Embryonic facial prominence (tissue), 1 donor: ENCODE data around the gene SPTAN1.

Experiments used
- DNase-seq: peaks from one replicate; pipeline ENCODE4 v3.0.0-alpha.2; 2016; ENCODE audit errors: extremely low spot score

The SPTAN1 gene

GRCh38 chr9:128600099-128600498, 47.7 kb downstream of the SPTAN1 start:
- DNase-seq: no peak

DNA sequence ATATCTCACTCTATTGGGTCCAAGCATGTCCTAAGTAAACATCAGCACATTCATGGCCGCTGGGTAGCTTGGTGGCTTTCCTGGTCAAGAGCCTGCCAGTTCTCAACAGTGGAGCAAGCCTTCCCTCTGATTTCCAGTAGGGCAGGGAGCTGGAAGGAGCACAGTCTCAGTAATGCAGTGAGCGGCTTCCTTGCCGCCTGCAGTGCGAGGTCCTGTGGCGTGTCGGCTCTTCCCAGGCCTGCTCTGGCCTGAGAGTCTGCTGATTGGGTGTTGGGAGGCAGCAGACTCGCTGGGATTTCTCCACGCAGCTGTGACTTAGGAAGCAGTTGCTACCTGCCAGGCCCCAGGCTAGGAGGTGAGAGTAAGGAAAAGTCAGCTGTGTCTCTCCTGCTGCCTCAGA, 51.3 kb downstream of the SPTAN1 start:
- no peak for DNase-seq

DNA sequence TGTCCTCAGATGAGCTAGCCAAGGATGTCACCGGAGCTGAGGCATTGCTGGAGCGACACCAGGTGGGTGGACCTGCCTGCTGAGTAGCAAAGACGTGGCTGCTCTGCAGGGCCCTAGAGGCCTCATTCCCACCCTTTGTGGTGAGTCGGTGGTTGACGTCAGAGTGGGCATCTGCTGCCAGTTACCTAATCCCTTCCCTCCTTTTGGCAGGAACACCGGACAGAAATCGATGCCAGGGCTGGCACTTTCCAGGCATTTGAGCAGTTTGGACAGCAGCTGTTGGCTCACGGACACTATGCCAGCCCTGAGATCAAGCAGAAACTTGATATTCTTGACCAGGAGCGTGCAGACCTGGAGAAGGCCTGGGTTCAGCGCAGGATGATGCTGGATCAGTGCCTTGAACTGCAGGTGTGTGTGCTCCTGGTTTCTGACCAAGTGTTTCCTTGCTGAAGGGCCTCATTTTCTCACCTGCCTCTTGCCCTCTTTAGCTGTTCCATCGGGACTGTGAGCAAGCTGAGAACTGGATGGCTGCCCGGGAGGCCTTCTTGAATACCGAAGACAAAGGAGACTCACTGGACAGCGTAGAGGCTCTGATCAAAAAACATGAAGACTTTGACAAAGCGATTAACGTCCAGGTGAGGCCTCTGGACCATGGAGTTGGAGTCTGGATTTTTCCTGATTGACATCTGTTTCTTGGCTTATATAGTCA, 55.4 kb downstream of the SPTAN1 start:
- no peak for DNase-seq

- DNase-seq: no peak
These were observed 58.5 kb downstream of the SPTAN1 start for GRCh38 chr9:128610897-128611296.

DNA sequence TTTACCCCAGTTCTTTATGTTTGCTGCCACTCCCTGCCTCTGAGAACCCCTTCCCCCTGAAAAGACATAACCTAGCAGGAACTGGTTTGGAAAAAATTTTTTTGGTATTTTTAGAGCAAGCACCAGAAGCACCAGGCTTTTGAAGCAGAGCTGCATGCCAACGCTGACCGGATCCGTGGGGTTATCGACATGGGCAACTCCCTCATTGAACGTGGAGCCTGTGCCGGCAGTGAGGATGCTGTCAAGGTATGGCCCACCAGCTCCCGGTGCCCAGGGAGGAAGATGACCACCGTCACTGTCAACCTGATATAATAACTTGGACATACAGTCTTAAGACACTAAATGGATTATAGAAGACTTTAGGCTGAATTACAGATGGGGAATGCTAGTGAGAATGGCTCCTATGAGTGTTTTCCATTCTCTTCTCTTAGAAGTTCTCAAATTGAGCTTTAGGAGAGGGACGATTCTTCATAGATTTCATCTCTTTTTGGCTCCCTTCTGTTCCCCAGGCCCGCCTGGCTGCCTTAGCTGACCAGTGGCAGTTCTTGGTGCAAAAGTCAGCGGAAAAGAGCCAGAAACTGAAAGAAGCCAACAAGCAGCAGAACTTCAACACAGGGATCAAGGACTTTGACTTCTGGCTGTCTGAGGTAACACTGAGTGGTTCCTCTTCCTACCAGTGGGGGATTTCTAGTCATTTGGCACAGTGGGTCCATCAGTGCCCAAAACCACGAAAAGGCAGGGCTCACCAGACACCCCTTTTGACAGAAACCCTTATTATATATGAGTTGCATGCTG, 59.4 kb downstream of the SPTAN1 start:
- no peak for DNase-seq

- DNase-seq: no peak
These were observed 62.3 kb downstream of the SPTAN1 start for GRCh38 chr9:128614728-128615127.

- DNase-seq: no peak
These were observed 63.2 kb downstream of the SPTAN1 start for GRCh38 chr9:128615571-128615970.

- no peak for DNase-seq
These were observed 65.6 kb downstream of the SPTAN1 start for GRCh38 chr9:128617943-128618342.

DNA sequence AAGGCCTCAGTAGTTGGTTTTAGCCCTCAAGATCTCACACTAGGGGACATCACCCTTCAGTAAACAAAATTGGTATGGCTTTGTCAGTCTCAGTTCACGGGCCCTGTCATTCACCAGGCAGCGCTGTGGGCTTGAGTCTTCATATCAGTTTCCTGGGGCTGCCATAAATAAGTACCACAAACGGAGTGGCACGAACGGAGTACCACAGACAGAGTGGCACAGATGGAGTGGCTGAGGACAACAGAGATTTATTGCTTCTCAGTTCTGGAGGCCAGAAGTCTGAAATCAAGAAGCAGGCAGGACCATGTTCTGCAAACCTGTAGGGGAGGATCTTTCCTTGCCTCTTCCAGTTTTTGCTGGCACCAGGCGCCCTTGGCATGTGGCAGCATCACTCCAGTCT, 66.7 kb downstream of the SPTAN1 start:
- no peak for DNase-seq

GRCh38 chr9:128619779-128620178, 67.4 kb downstream of the SPTAN1 start:
- DNase-seq: no peak

- no peak for DNase-seq
These were observed 69.5 kb downstream of the SPTAN1 start for GRCh38 chr9:128621730-128622455.

DNA sequence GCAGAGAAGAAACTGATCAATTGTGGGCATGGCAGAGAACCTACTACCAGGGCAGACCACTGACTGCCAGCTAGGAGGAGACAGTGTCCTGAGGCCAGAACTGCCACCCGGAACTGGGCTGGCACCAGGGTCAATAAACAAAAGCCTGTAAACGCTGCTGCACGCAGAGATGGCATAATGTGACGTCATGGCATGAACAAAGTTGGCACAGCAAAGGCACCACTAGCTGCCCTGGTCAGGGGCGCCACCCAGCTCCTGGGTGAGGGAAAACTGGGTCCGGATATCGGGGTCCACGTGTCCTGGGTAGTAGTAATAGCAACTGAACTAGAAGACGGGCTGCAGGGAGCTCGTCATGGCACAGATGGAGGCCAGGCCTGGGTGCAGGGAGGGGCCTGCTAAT, 72.2 kb downstream of the SPTAN1 start:
- no peak for DNase-seq

- no peak for DNase-seq
These were observed 73.2 kb downstream of the SPTAN1 start for GRCh38 chr9:128625391-128626146.

DNA sequence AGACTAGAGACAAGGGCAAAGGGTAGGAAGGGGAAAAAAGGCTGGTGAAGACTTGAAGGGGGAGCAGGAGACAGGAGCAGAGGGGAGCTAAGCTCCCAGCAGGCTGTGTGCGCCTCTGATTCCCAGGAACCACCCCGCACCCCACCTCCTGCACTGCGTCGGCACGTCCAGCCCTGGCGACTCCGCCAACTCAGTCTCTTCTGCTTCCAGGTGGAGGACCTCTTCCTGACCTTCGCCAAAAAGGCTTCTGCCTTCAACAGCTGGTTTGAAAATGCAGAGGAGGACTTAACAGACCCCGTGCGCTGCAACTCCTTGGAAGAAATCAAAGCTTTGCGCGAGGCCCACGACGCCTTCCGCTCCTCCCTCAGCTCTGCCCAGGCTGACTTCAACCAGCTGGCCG, 73.8 kb downstream of the SPTAN1 start:
- DNase-seq: no peak

GRCh38 chr9:128627127-128627715, 74.8 kb downstream of the SPTAN1 start:
- no peak for DNase-seq

DNA sequence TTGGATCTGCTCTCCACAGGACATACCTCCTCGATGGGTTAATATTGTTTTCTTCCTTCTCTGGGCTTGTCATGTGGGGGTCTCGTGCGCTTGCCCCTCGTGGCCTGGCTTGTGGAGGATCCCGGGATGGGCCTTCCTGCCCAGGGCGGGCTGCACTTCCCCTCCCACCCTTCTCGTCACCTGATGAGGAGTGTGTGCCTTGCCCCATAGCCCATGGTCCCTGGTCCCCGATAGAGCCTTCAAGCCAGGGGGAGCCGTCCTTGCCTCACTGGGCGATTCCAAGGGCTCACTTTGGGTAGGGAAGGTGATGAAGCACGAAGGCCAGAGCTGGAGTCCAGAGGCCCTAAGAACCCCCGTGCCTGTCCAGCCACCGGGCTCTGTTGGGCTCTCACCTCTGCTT, 75.5 kb downstream of the SPTAN1 start:
- DNase-seq: no peak

DNA sequence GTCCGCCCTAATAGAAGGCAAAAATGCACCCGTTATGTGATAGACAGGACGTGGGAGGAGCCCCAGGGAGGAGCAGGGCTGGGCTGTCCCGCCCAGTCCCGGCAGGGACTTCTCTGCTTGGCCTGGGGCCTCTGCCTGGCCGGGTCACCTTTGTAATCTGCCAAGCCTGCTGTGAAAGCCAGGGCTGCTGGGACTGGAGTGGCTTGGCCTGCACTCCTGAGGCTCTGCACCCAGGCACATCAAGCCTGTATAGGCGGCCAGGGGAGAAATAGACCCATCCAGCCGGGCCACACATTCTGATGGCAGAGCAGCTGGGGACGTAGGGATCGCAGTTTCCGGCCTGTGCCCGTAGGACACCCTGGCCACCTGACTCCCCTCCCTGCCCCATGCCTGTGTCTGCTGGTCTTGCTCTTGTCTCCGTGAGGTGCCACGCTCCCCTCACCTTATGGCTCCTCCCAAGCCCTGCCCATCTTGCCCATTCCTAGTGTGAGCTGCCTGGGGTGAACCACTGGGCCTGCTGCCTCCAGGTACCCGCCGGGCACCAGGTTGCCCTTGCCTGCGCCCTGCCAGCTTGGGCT, 76.2 kb downstream of the SPTAN1 start:
- DNase-seq: no peak

DNA sequence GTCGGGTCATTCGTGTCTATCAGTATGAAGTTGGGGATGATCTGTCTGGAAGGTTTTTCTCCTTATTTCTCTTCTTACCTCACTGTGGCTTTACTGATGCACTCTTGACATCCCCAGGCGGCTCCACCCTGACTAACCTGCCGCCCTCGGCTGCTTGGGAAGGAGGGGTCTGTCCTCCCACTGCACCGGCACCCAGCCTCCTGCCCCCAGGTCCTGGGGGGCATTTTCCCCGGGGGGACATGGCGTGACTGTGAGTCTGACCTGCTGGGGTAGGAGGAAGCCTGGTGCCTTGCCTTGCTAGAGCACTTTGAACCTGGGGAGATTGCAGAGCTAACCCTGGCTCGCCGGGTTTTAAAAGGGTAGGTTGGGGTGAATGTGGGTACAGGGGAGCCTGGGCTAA, 76.7 kb downstream of the SPTAN1 start:
- DNase-seq: no peak

DNA sequence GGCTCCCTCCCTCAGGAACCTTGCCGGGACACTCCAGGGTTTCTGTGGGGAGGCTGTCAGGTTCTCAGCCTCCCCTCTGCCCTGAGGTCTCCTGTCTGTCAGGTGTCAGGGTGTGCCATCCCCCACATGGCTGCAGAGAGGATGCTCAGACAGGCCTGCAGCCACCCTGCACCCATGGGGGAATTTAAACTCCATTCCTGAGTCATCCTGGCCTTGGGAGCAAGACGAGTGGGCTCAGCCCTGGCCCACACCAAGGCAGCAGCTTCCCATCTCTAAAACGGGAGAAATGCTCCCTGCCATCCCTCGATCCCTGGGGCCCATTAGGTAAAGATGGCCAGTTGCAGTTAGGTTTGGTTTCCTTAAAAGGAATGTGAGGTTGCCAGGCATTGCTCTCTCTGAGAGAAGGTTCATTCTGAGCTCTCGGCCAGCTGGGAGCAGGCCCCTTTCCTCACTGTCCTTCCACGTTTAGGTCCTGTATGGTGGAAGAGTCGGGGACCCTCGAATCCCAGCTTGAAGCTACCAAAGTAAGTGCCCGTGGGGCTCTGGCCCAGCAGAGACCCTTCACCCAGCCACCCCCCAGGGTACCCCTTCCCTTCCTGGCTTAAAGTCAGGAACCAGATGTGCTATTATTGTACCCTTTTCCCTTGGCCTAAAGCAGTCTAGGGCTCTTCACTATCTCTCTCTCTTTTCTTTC, 77.6 kb downstream of the SPTAN1 start:
- no peak for DNase-seq

DNA sequence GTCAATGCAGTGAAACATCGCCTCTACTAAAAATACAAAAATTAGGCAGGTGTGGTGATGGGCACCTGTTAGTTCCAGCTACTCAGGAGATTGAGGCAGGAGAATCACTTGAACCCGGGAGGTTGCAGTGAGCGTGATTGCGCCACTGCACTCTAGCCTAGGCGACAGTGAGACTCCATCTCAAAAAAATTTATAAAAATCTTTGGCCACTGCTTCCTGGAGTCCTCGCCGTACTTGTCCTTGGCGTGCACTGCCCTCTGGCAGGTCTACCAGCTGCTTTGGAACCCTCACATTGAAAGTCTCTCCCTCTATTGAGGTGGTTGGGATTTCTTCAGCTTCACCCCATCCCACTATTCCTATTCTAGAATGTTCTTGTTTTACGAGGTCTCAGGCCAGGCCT, 79.2 kb downstream of the SPTAN1 start:
- no peak for DNase-seq

DNA sequence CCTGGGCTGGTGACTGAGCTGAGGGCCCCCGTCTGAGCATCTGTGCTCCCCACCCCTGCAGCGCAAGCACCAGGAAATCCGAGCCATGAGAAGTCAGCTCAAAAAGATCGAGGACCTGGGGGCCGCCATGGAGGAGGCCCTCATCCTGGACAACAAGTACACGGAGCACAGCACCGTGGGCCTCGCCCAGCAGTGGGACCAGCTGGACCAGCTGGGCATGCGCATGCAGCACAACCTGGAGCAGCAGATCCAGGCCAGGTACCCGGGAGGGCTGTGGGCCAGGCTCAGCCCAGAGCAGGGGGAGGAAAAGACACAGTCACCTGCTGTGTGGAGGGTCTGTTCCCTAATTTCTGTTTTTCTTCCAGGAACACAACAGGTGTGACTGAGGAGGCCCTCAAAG, 79.7 kb downstream of the SPTAN1 start:
- no peak for DNase-seq
